Right lobe of liver (tissue), 4 donors: Measurements from ENCODE around the gene DDX1.

Source experiments
- POLR2A ChIP-seq: fragments of 450-650 bp; IDR thresholded peaks from one replicate; pipeline ENCODE4 v1.6.1; 2017; ENCODE audit warnings: antibody characterized with exemption, mild to moderate bottlenecking
- TF ChIP-seq, protein P1 (sequence below), 4 donors: fragments of 200-600 bp in 3 of 4; fragments of 450-650 bp in 1 of 4; IDR thresholded peaks; one replicate each; pipeline versions ENCODE4 v1.5.1 to v1.8.0; 2016 to 2022; ENCODE audit warnings: antibody characterized with exemption in 4 of 4, mild to moderate bottlenecking in 2 of 4
- donor health status: DM: no; HTN: no; CAD: no.
- donor health status: DM: no; HTN: no; CAD: no.
- donor health status: DM: no; HTN: yes; CAD: no.

DNA sequence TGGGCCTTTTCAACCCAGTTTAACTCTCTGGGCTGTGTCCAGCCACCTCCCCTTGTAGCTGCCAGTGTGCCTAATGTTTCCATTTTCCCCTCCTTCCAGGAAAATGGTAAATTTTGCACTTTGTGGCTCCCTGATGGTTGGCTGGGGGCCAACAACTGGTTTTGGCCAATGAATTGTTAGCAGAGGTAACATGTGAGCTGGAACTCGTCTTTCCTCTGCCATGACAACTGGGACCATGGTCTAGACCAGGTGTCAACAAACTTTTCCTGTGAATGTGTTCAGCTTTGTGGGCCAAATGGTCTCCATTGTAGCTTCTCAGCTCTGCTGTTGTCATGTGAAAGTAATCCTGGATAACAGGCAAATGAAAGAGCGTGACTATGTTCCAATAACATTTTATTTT is 87.2 kb downstream of the DDX1 start:
- TF ChIP-seq, protein P1, sequence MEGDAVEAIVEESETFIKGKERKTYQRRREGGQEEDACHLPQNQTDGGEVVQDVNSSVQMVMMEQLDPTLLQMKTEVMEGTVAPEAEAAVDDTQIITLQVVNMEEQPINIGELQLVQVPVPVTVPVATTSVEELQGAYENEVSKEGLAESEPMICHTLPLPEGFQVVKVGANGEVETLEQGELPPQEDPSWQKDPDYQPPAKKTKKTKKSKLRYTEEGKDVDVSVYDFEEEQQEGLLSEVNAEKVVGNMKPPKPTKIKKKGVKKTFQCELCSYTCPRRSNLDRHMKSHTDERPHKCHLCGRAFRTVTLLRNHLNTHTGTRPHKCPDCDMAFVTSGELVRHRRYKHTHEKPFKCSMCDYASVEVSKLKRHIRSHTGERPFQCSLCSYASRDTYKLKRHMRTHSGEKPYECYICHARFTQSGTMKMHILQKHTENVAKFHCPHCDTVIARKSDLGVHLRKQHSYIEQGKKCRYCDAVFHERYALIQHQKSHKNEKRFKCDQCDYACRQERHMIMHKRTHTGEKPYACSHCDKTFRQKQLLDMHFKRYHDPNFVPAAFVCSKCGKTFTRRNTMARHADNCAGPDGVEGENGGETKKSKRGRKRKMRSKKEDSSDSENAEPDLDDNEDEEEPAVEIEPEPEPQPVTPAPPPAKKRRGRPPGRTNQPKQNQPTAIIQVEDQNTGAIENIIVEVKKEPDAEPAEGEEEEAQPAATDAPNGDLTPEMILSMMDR (IDR thresholded peaks at IDR 0.05): no peak
- no peak for TF ChIP-seq POLR2A
